GM23338 (cell line): ENCODE results near the gene METTL24. TPM values are rescaled to one million over a fixed set of nuclear protein-coding genes. Genes with fewer than 3 reads are reported as not detected.

Source experiments
- ATAC-seq: fragments of 200-7000 bp; cut with Tn5 transposase; 3 replicates; pipeline ENCODE4 v1.9.1; 2020
- DNase-seq: peaks from one replicate; pipeline ENCODE4 v3.0.0-alpha.2; 2015; ENCODE audit warnings: low spot score
- H2AFZ ChIP-seq: fragments of 200-600 bp; sonication (generic); 2 replicates; pipeline ENCODE4 v1.8.0; 2016; ENCODE audit warnings: antibody characterized with exemption, mild to moderate bottlenecking, moderate library complexity
- H3F3A ChIP-seq: fragments of 200-600 bp; sonication (generic); replicated peaks from 2 replicates; pipeline ENCODE4 v1.8.0; 2017; ENCODE audit warnings: antibody characterized with exemption, mixed run types, low read depth
- H3K27ac ChIP-seq: fragments of 200-600 bp; sonication (generic); 2 replicates; pipeline ENCODE4 v1.6.1; 2016; ENCODE audit warnings: low read depth
- H3K27me3 ChIP-seq: fragments of 200-600 bp; sonication (generic); 2 replicates; pipeline ENCODE4 v1.8.0; 2016; ENCODE audit warnings: mild to moderate bottlenecking, mixed run types, moderate library complexity; ENCODE audit not compliant: insufficient read depth
- H3K36me3 ChIP-seq: fragments of 200-600 bp; sonication (generic); 2 replicates; pipeline ENCODE4 v1.8.0; 2016; ENCODE audit warnings: mild to moderate bottlenecking; ENCODE audit not compliant: insufficient read depth
- H3K4me1 ChIP-seq: fragments of 200-600 bp; sonication (generic); 2 replicates; pipeline ENCODE4 v1.8.0; 2016; ENCODE audit warnings: mild to moderate bottlenecking, moderate library complexity; ENCODE audit not compliant: insufficient read depth
- H3K4me2 ChIP-seq: fragments of 200-600 bp; sonication (generic); 2 replicates; pipeline ENCODE4 v1.7.1; 2017; ENCODE audit warnings: mixed run types
- H3K4me3 ChIP-seq: fragments of 200-600 bp; sonication (generic); 2 replicates; pipeline ENCODE4 v1.6.1; 2016; ENCODE audit warnings: mixed run types
- H3K79me2 ChIP-seq: fragments of 200-600 bp; sonication (generic); replicated peaks from 2 replicates; pipeline ENCODE4 v1.8.0; 2017; ENCODE audit warnings: mild to moderate bottlenecking; ENCODE audit not compliant: insufficient read depth
- H3K9me2 ChIP-seq: fragments of 200-600 bp; sonication (generic); 2 replicates; pipeline ENCODE4 v1.8.0; 2017; ENCODE audit not compliant: insufficient read depth
- H4K20me1 ChIP-seq: fragments of 200-600 bp; sonication (generic); replicated peaks from 2 replicates; pipeline ENCODE4 v1.8.0; 2017; ENCODE audit warnings: mild to moderate bottlenecking; ENCODE audit not compliant: insufficient read depth
- H3K27ac Mint-ChIP-seq: 2 replicates; pipeline ENCODE4 v1.8.0; 2020; ENCODE audit warnings: inconsistent platforms, mild to moderate bottlenecking, moderate library complexity, mixed read lengths
- H3K27me3 Mint-ChIP-seq: 3 replicates; pipeline ENCODE4 v1.8.0; 2022; ENCODE audit warnings: low read depth, mild to moderate bottlenecking, moderate library complexity, mixed read lengths, inconsistent platforms; ENCODE audit not compliant: insufficient read depth, poor library complexity
- H3K36me3 Mint-ChIP-seq: 3 replicates; pipeline ENCODE4 v1.8.0; 2021; ENCODE audit warnings: low read depth, mild to moderate bottlenecking, inconsistent platforms, moderate library complexity, mixed read lengths
- H3K4me1 Mint-ChIP-seq: 3 replicates; pipeline ENCODE4 v1.8.0; 2020; ENCODE audit warnings: mild to moderate bottlenecking, inconsistent platforms, mixed read lengths
- H3K4me3 Mint-ChIP-seq: 3 replicates; pipeline ENCODE4 v1.8.0; 2021; ENCODE audit warnings: moderate library complexity, mild to moderate bottlenecking, inconsistent platforms, mixed read lengths
- H3K9me3 Mint-ChIP-seq: 3 replicates; pipeline ENCODE4 v1.8.0; 2020; ENCODE audit warnings: moderate library complexity, mild to moderate bottlenecking, inconsistent platforms, mixed read lengths
- CREB1 ChIP-seq: fragments of 250-450 bp; sonication (Bioruptor Pico); IDR thresholded peaks from 2 replicates; pipeline ENCODE4 v1.5.0; 2020; ENCODE audit warnings: low read depth, mild to moderate bottlenecking, moderate library complexity
- EZH2 ChIP-seq: fragments of 200-600 bp; sonication (generic); IDR thresholded peaks from one replicate; pipeline ENCODE4 v1.8.0; 2017; ENCODE audit warnings: antibody characterized with exemption, mild to moderate bottlenecking, low read depth; ENCODE audit not compliant: unreplicated experiment
- EZH2phosphoT487 ChIP-seq: fragments of 200-600 bp; sonication (generic); IDR thresholded peaks from one replicate; pipeline ENCODE4 v1.8.1; 2018; ENCODE audit warnings: antibody characterized with exemption; ENCODE audit not compliant: unreplicated experiment
- JUNB ChIP-seq: IDR thresholded peaks from one replicate; pipeline ENCODE4 v1.6.1; 2016; ENCODE audit warnings: antibody characterized with exemption; ENCODE audit not compliant: unreplicated experiment
- NANOG ChIP-seq: IDR thresholded peaks from 2 replicates; pipeline ENCODE4 v1.6.1; 2016; ENCODE audit warnings: antibody characterized with exemption, borderline replicate concordance
- POLR2AphosphoS5 ChIP-seq: IDR thresholded peaks from 2 replicates; pipeline ENCODE4 v1.6.1; 2016; ENCODE audit warnings: antibody characterized with exemption, low read depth
- REST ChIP-seq: IDR thresholded peaks from one replicate; pipeline ENCODE4 v1.6.1; 2018; ENCODE audit warnings: antibody characterized with exemption; ENCODE audit not compliant: unreplicated experiment
- STAT1 ChIP-seq: IDR thresholded peaks from one replicate; pipeline ENCODE4 v1.6.1; 2016; ENCODE audit warnings: antibody characterized with exemption; ENCODE audit not compliant: unreplicated experiment
- ZNF114 ChIP-seq: fragments of 250-450 bp; sonication (Bioruptor Pico); IDR thresholded peaks from 2 replicates; pipeline ENCODE4 v1.5.0; 2020; ENCODE audit warnings: mild to moderate bottlenecking, moderate library complexity
- ZNF331 ChIP-seq: fragments of 250-450 bp; sonication (Bioruptor Pico); IDR thresholded peaks from 2 replicates; pipeline ENCODE4 v1.5.0; 2020; ENCODE audit warnings: low read depth, mild to moderate bottlenecking, moderate library complexity
- polyA plus RNA-seq: library from polyadenylated mRNA; unstranded; fragments of >200 nt; fragmentation: Nextera tagmentation; extraction: Ambion mirVana; gene quantifications from 2 replicates; pipeline ENCODE4 v1.2.1, GENCODE V29; 2016
- total RNA-seq: library from RNA; depleted of rRNA; stranded (reverse); fragments of >200 nt; shearing (Covaris generic); gene quantifications from 2 replicates; pipeline ENCODE4 v1.2.3, GENCODE V29; 2014
- TF ChIP-seq, protein P1 (sequence below), 2 experiments: fragments of 200-600 bp in 1 of 2; sonication (generic) in 1 of 2; conservative IDR thresholded peaks; 2 replicates each; pipeline versions ENCODE4 v1.5.1 to v1.6.1; 2016 to 2017; ENCODE audit warnings: antibody characterized with exemption in 2 of 2, low read depth in 2 of 2, mild to moderate bottlenecking in 2 of 2, moderate library complexity in 1 of 2
- TF ChIP-seq, protein P2 (sequence below): IDR thresholded peaks from 2 replicates; pipeline ENCODE4 v1.6.1; 2016; ENCODE audit warnings: antibody characterized with exemption
- TF ChIP-seq, protein P3 (sequence below): fragments of 250-450 bp; sonication (Bioruptor Pico); IDR thresholded peaks from 2 replicates; pipeline ENCODE4 v1.5.0; 2020; ENCODE audit warnings: mild to moderate bottlenecking, moderate library complexity

Gene METTL24
- total and polyA plus RNA-seq, 2 experiments from 2014 or later = 0.35 TPM; not detected in 1

- TF ChIP-seq, protein P1, sequence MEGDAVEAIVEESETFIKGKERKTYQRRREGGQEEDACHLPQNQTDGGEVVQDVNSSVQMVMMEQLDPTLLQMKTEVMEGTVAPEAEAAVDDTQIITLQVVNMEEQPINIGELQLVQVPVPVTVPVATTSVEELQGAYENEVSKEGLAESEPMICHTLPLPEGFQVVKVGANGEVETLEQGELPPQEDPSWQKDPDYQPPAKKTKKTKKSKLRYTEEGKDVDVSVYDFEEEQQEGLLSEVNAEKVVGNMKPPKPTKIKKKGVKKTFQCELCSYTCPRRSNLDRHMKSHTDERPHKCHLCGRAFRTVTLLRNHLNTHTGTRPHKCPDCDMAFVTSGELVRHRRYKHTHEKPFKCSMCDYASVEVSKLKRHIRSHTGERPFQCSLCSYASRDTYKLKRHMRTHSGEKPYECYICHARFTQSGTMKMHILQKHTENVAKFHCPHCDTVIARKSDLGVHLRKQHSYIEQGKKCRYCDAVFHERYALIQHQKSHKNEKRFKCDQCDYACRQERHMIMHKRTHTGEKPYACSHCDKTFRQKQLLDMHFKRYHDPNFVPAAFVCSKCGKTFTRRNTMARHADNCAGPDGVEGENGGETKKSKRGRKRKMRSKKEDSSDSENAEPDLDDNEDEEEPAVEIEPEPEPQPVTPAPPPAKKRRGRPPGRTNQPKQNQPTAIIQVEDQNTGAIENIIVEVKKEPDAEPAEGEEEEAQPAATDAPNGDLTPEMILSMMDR (conservative IDR thresholded peaks at IDR 0.05; ENCODE audit: low read depth in 2 of 2) = no peak
- no peak for TF ChIP-seq ZNF114 (CRISPR knock-in tag)
- no peak for TF ChIP-seq POLR2AphosphoS5
- TF ChIP-seq EZH2 = no peak
- no peak for TF ChIP-seq CREB1 (CRISPR knock-in tag)
- TF ChIP-seq JUNB = no peak
Observed at GRCh38 chr6:110207652-110208051, 150.5 kb downstream of the METTL24 start (continued).

GRCh38 chr6:110201151-110201884 is 156.8 kb downstream of the METTL24 start:
- H3K9me2 ChIP-seq = no peaks in the 10 kb centered on the region
- no peak for ATAC-seq
- H3K9me3 Mint-ChIP-seq = no peaks in the 10 kb centered on the region
- TF ChIP-seq NANOG = no peak
- TF ChIP-seq, protein P2, sequence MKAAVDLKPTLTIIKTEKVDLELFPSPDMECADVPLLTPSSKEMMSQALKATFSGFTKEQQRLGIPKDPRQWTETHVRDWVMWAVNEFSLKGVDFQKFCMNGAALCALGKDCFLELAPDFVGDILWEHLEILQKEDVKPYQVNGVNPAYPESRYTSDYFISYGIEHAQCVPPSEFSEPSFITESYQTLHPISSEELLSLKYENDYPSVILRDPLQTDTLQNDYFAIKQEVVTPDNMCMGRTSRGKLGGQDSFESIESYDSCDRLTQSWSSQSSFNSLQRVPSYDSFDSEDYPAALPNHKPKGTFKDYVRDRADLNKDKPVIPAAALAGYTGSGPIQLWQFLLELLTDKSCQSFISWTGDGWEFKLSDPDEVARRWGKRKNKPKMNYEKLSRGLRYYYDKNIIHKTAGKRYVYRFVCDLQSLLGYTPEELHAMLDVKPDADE = no peak
- TF ChIP-seq, protein P3, sequence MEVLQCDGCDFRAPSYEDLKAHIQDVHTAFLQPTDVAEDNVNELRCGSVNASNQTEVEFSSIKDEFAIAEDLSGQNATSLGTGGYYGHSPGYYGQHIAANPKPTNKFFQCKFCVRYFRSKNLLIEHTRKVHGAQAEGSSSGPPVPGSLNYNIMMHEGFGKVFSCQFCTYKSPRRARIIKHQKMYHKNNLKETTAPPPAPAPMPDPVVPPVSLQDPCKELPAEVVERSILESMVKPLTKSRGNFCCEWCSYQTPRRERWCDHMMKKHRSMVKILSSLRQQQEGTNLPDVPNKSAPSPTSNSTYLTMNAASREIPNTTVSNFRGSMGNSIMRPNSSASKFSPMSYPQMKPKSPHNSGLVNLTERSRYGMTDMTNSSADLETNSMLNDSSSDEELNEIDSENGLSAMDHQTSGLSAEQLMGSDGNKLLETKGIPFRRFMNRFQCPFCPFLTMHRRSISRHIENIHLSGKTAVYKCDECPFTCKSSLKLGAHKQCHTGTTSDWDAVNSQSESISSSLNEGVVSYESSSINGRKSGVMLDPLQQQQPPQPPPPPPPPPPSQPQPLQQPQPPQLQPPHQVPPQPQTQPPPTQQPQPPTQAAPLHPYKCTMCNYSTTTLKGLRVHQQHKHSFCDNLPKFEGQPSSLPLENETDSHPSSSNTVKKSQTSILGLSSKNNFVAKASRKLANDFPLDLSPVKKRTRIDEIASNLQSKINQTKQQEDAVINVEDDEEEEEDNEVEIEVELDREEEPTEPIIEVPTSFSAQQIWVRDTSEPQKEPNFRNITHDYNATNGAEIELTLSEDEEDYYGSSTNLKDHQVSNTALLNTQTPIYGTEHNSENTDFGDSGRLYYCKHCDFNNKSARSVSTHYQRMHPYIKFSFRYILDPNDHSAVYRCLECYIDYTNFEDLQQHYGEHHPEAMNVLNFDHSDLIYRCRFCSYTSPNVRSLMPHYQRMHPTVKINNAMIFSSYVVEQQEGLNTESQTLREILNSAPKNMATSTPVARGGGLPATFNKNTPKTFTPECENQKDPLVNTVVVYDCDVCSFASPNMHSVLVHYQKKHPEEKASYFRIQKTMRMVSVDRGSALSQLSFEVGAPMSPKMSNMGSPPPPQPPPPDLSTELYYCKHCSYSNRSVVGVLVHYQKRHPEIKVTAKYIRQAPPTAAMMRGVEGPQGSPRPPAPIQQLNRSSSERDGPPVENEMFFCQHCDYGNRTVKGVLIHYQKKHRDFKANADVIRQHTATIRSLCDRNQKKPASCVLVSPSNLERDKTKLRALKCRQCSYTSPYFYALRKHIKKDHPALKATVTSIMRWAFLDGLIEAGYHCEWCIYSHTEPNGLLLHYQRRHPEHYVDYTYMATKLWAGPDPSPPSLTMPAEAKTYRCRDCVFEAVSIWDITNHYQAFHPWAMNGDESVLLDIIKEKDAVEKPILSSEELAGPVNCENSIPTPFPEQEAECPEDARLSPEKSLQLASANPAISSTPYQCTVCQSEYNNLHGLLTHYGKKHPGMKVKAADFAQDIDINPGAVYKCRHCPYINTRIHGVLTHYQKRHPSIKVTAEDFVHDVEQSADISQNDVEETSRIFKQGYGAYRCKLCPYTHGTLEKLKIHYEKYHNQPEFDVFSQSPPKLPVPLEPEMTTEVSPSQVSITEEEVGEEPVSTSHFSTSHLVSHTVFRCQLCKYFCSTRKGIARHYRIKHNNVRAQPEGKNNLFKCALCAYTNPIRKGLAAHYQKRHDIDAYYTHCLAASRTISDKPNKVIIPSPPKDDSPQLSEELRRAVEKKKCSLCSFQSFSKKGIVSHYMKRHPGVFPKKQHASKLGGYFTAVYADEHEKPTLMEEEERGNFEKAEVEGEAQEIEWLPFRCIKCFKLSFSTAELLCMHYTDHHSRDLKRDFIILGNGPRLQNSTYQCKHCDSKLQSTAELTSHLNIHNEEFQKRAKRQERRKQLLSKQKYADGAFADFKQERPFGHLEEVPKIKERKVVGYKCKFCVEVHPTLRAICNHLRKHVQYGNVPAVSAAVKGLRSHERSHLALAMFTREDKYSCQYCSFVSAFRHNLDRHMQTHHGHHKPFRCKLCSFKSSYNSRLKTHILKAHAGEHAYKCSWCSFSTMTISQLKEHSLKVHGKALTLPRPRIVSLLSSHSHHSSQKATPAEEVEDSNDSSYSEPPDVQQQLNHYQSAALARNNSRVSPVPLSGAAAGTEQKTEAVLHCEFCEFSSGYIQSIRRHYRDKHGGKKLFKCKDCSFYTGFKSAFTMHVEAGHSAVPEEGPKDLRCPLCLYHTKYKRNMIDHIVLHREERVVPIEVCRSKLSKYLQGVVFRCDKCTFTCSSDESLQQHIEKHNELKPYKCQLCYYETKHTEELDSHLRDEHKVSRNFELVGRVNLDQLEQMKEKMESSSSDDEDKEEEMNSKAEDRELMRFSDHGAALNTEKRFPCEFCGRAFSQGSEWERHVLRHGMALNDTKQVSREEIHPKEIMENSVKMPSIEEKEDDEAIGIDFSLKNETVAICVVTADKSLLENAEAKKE (CRISPR knock-in tag) = no peak
- no peak for TF ChIP-seq REST
- TF ChIP-seq STAT1 = no peak
- no peak for TF ChIP-seq POLR2AphosphoS5
- TF ChIP-seq ZNF331 (CRISPR knock-in tag) = no peak
- TF ChIP-seq EZH2phosphoT487 = no peak

More at GRCh38 chr6:110201151-110201884, 156.8 kb downstream of the METTL24 start:
- H3K27ac Mint-ChIP-seq = no peak overlapping the region; the same call in 1 of the 2 replicates
- no peak for DNase-seq
- no peaks in the 10 kb centered on the region for H3K36me3 ChIP-seq
- peaks cover 3% of the 10 kb centered on the region for H4K20me1 ChIP-seq
- H3K4me1 ChIP-seq = no peaks in the 10 kb centered on the region
- H2AFZ ChIP-seq = no peak overlapping the region
- no peaks in the 10 kb centered on the region for H3K27me3 Mint-ChIP-seq
- peaks cover 45% of the 10 kb centered on the region for H3K79me2 ChIP-seq
- H3K4me2 ChIP-seq = no peak overlapping the region
- H3K27me3 ChIP-seq = no peaks in the 10 kb centered on the region
- H3K27ac ChIP-seq = no peak overlapping the region
- H3K4me3 Mint-ChIP-seq = no peak overlapping the region
- H3K36me3 Mint-ChIP-seq = peaks cover 13% of the 10 kb centered on the region; the same call in 2 of the 3 replicates
- no peaks in the 10 kb centered on the region for H3F3A ChIP-seq
- no peak overlapping the region for H3K4me3 ChIP-seq
- no peaks in the 10 kb centered on the region for H3K4me1 Mint-ChIP-seq
